Measurements from ENCODE around the gene ABCC3. TPM values are rescaled to one million over a fixed set of nuclear protein-coding genes. Genes with fewer than 3 reads are reported as not detected.
A peak's percentile ranks its signal among the peaks of the same experiment; 100 is the strongest.

ABCC3 gene
- total and polyA plus RNA-seq, 2 donors (not counting 3 experiments of a cell fraction or from before 2014, with no cell fraction given): 1.1 to 2.6 TPM

DNA sequence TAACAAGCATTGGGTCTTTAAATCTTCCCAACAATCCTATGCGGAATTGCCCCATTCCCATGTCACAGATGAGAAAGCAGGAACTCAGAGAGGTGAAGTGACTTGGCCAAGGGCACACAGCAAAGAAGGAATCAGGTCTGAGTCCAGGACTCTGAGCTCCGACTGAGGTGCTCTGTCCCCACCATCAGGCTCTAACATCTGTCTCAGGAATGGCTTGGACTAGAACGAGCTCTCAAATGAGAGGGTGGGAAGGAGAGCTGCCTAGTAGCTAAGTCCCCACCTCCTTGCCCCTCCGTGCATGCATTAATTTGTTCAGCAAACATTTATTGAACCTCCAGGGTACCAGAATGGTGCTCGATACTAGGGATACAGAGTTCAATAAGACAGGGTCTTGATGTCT is 26.7 kb downstream of the ABCC3 start:
- Histone ChIP-seq H3K4me2 (ENCODE audit: insufficient read depth, low read length) (peak overlapping the region; percentile 14), H3K79me2 (ENCODE audit: control insufficient read depth, insufficient read depth, low read length) (no peaks in the 10 kb centered on the region), H4K20me1 (replicated peaks; ENCODE audit: control insufficient read depth, extremely low read depth, insufficient read depth, low read length) (no peaks in the 10 kb centered on the region), H3K27me3 (ENCODE audit: control insufficient read depth in 2 of 2, insufficient read depth in 2 of 2, low read length in 2 of 2) (no peaks in the 10 kb centered on the region), H3K36me3 (ENCODE audit: control insufficient read depth in 2 of 2, extremely low read depth in 1 of 2, insufficient read depth in 2 of 2, low read length in 2 of 2) (no peaks in the 10 kb centered on the region), H3K4me3 (replicated peaks in 1 of 3; ENCODE audit: insufficient read depth in 1 of 3, low read depth in 1 of 3, low read length in 3 of 3) (no peak overlapping the region), H3K27ac (ENCODE audit: insufficient read depth, low read depth, low read length) (peak overlapping the region; percentile 90), H2AFZ (ENCODE audit: low read depth, low read length) (peak overlapping the region; percentile 44), H3K9me1 (replicated peaks; ENCODE audit: control insufficient read depth, extremely low read depth, insufficient read depth, low read length) (no peaks in the 10 kb centered on the region), H3K4me1 (ENCODE audit: control insufficient read depth, extremely low read depth, insufficient read depth, low read length) (peaks cover 31% of the 10 kb centered on the region), H3K9me3 (replicated peaks; ENCODE audit: control insufficient read depth, insufficient read depth, low read length) (no peaks in the 10 kb centered on the region), H3K9ac (replicated peaks; ENCODE audit: extremely low read depth, insufficient read depth, low read length) (peak overlapping the region; percentile 42)
- FAIRE-seq (no peak), DNase-seq (ENCODE audit: low read depth, low spot score) (no peak)
- BruUV-seq (replicated peaks): TSS peak; percentile 70
- ChIA-PET CTCF (interaction anchor here (0.6 to 3.9 kb wide), 12 partner anchors 10 to 399 kb away, joined by 3 to 29 read pairs (median 8); no protein-coding TSS in a partner anchor), POLR2A (interaction anchor here (1.4 to 3.0 kb wide), 3 partner anchors 11 to 22 kb away, joined by 3 to 23 read pairs (median 4); no protein-coding TSS in a partner anchor)
- intact Hi-C loops (cut with micrococcal nuclease): loop anchor here (1.0 kb wide), 1 partner anchor 22 kb away; no protein-coding TSS in a partner anchor
- no peak for TF ChIP-seq POLR2AphosphoS5 (IDR thresholded peaks at IDR 0.05; ENCODE audit: insufficient read depth, low read depth, low read length)
- TF ChIP-seq, protein P1, sequence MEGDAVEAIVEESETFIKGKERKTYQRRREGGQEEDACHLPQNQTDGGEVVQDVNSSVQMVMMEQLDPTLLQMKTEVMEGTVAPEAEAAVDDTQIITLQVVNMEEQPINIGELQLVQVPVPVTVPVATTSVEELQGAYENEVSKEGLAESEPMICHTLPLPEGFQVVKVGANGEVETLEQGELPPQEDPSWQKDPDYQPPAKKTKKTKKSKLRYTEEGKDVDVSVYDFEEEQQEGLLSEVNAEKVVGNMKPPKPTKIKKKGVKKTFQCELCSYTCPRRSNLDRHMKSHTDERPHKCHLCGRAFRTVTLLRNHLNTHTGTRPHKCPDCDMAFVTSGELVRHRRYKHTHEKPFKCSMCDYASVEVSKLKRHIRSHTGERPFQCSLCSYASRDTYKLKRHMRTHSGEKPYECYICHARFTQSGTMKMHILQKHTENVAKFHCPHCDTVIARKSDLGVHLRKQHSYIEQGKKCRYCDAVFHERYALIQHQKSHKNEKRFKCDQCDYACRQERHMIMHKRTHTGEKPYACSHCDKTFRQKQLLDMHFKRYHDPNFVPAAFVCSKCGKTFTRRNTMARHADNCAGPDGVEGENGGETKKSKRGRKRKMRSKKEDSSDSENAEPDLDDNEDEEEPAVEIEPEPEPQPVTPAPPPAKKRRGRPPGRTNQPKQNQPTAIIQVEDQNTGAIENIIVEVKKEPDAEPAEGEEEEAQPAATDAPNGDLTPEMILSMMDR (IDR thresholded peaks at IDR 0.05; ENCODE audit: extremely low read depth in 1 of 2, insufficient read depth in 1 of 2, low read depth in 1 of 2, low read length in 2 of 2): no peak
- no peak for TF ChIP-seq POLR2A (IDR thresholded peaks at IDR 0.05; ENCODE audit: low read depth, low read length)
- no peak for TF ChIP-seq GATA2 (IDR thresholded peaks at IDR 0.05; ENCODE audit: insufficient read depth, insufficient read length, low read depth, low read length)
- TF ChIP-seq MYC (IDR thresholded peaks at IDR 0.05; ENCODE audit: low read depth, low read length): no peak
- TF ChIP-seq FOS (IDR thresholded peaks at IDR 0.05; ENCODE audit: borderline replicate concordance, insufficient read depth, low read length): no peak
- TF ChIP-seq EZH2 (IDR thresholded peaks at IDR 0.05; ENCODE audit: borderline replicate concordance, low read depth, low read length, severe bottlenecking): no peak
- TF ChIP-seq MAX (IDR thresholded peaks at IDR 0.05; ENCODE audit: insufficient read depth, insufficient read length): no peak
- TF ChIP-seq JUN (IDR thresholded peaks at IDR 0.05; ENCODE audit: borderline replicate concordance, insufficient read depth, insufficient read length, low read depth): no peak
- dilution Hi-C loops (cut with MboI; ENCODE audit: extremely low pct_ligation_motif_present, low sequenced_read_pairs): no loop called here

All from endothelial cell of umbilical vein (primary cell).